SK-N-SH (cell line): ENCODE data around the gene BTRC. TPM values are rescaled to one million over a fixed set of nuclear protein-coding genes. Genes with fewer than 3 reads are reported as not detected.

Experiments
- CTCF ChIA-PET: fragments of 300-600, 350-600 bp; formaldehyde crosslinking; extraction: SDS; loops from one replicate; lab custom pipeline; 2021; lab: Yijun Ruan, JAX
- POLR2A ChIA-PET: fragments of 350-600 bp; sonication (Branson Sonifier 250); formaldehyde crosslinking; extraction: SDS; loops from one replicate; lab custom pipeline; 2020; ENCODE audit warnings: antibody characterized with exemption, inconsistent platforms; lab: Yijun Ruan, JAX
- DNase-seq: peaks from one replicate; pipeline ENCODE4 v3.0.0; 2012
- H2AFZ ChIP-seq: fragments of 200-600 bp; sonication (generic); 2 replicates; pipeline ENCODE4 v1.8.1; 2016; ENCODE audit warnings: antibody characterized with exemption, mild to moderate bottlenecking, low read depth
- H3F3A ChIP-seq: fragments of 200-600 bp; sonication (generic); replicated peaks from 2 replicates; pipeline ENCODE3; 2016; ENCODE audit warnings: antibody characterized with exemption, mild to moderate bottlenecking; ENCODE audit not compliant: insufficient read depth
- H3K27ac ChIP-seq, 2 experiments: fragments of 200-500 bp in 1 of 2; fragments of 200-600 bp in 1 of 2; sonication (Bioruptor generic) in 1 of 2; sonication (generic), shearing (Covaris generic) in 1 of 2; 2 replicates each; pipeline versions ENCODE4 v1.5.1 to v1.6.1; 2014 to 2016; ENCODE audit warnings: low read depth in 2 of 2, inconsistent platforms in 1 of 2, low read length in 1 of 2, mild to moderate bottlenecking in 1 of 2, mixed read lengths in 1 of 2
- H3K27me3 ChIP-seq: fragments of 200-600 bp; sonication (generic), shearing (Covaris generic); 2 replicates; pipeline ENCODE4 v1.6.1; 2016; ENCODE audit warnings: mixed run types; ENCODE audit not compliant: insufficient read depth
- H3K36me3 ChIP-seq, 2 experiments: fragments of 200-500 bp in 1 of 2; fragments of 200-600 bp in 1 of 2; sonication (Bioruptor generic) in 1 of 2; sonication (generic) in 1 of 2; replicated peaks in 1 of 2; 2 replicates each; pipeline versions ENCODE3 to v1.5.1; 2014 to 2016; ENCODE audit warnings: low read length in 1 of 2, mild to moderate bottlenecking in 1 of 2; ENCODE audit not compliant: insufficient read depth in 2 of 2, control insufficient read depth in 1 of 2
- H3K4me1 ChIP-seq, 2 experiments: fragments of 200-500 bp in 1 of 2; fragments of 200-600 bp in 1 of 2; sonication (Bioruptor generic) in 1 of 2; sonication (generic), shearing (Covaris generic) in 1 of 2; 2 replicates each; pipeline versions ENCODE4 v1.5.1 to v1.6.1; 2014 to 2016; ENCODE audit warnings: low read depth in 1 of 2, low read length in 1 of 2, mixed run types in 1 of 2; ENCODE audit not compliant: insufficient read depth in 2 of 2, control insufficient read depth in 1 of 2
- H3K4me2 ChIP-seq: fragments of 200-600 bp; sonication (generic), shearing (Covaris generic); 2 replicates; pipeline ENCODE4 v1.6.1; 2017; ENCODE audit warnings: mixed run types
- H3K4me3 ChIP-seq, 2 experiments: fragments of 200-500 bp in 1 of 2; fragments of 200-600 bp in 1 of 2; sonication (Bioruptor generic) in 1 of 2; sonication (generic), shearing (Covaris generic) in 1 of 2; 2 replicates each; pipeline versions ENCODE4 v1.5.1 to v1.8.1; 2014 to 2016; ENCODE audit warnings: low read depth in 2 of 2, inconsistent platforms in 1 of 2, low read length in 1 of 2, mild to moderate bottlenecking in 1 of 2, mixed read lengths in 1 of 2, moderate library complexity in 1 of 2
- H3K79me2 ChIP-seq: fragments of 200-600 bp; sonication (generic); 2 replicates; pipeline ENCODE4 v1.8.1; 2017; ENCODE audit warnings: mild to moderate bottlenecking; ENCODE audit not compliant: insufficient read depth
- H3K9ac ChIP-seq: fragments of 200-600 bp; sonication (generic); 2 replicates; pipeline ENCODE4 v1.6.1; 2017; ENCODE audit warnings: mixed run types
- H3K9me2 ChIP-seq: fragments of 200-600 bp; sonication (generic); 2 replicates; pipeline ENCODE4 v1.6.1; 2017; ENCODE audit warnings: mixed run types
- H3K9me3 ChIP-seq: fragments of 200-600 bp; sonication (generic); 2 replicates; pipeline ENCODE4 v1.6.1; 2017; ENCODE audit warnings: mixed run types, mild to moderate bottlenecking, moderate library complexity
- H4K20me1 ChIP-seq: fragments of 200-600 bp; sonication (generic); 2 replicates; pipeline ENCODE4 v1.6.1; 2017; ENCODE audit warnings: mild to moderate bottlenecking, mixed run types; ENCODE audit not compliant: insufficient read depth
- EP300 ChIP-seq, 2 experiments: IDR thresholded peaks; 2 replicates each; pipeline versions ENCODE4 v1.4.0 to v1.6.1; 2012; ENCODE audit warnings: borderline replicate concordance in 1 of 2, low read depth in 1 of 2, low read length in 1 of 2
- FOXJ3 ChIP-seq: sonication (generic); formaldehyde crosslinking; IDR thresholded peaks from 2 replicates; pipeline ENCODE4 v1.5.1; 2020; ENCODE audit warnings: mild to moderate bottlenecking, missing genetic modification reagents
- FOXM1 ChIP-seq: IDR thresholded peaks from 2 replicates; pipeline ENCODE4 v1.4.0; 2012; ENCODE audit warnings: low read depth, mild to moderate bottlenecking
- GATA2 ChIP-seq: sonication (generic); formaldehyde crosslinking; IDR thresholded peaks from 2 replicates; pipeline ENCODE4 v1.5.0; 2020; ENCODE audit warnings: mild to moderate bottlenecking, missing genetic modification reagents
- MXI1 ChIP-seq: IDR thresholded peaks from 2 replicates; pipeline ENCODE4 v1.6.1; 2012; ENCODE audit warnings: mild to moderate bottlenecking, low read depth, low read length, improper control_type of control experiment
- RAD21 ChIP-seq: IDR thresholded peaks from 2 replicates; pipeline ENCODE4 v1.6.1; 2012; ENCODE audit warnings: mild to moderate bottlenecking, low read length
- RCOR1 ChIP-seq: fragments of 150-350 bp; IDR thresholded peaks from 2 replicates; pipeline ENCODE4 v1.6.1; 2017; ENCODE audit warnings: antibody characterized with exemption, low read length
- TEAD4 ChIP-seq: IDR thresholded peaks from 2 replicates; pipeline ENCODE4 v1.4.0; 2012; ENCODE audit warnings: mild to moderate bottlenecking, borderline replicate concordance; ENCODE audit not compliant: insufficient read depth
- YY1 ChIP-seq: IDR thresholded peaks from 2 replicates; pipeline ENCODE4 v1.4.0; 2012; ENCODE audit warnings: low read depth, mild to moderate bottlenecking
- WGBS: methylation state at CpG from one replicate; pipeline ENCODE4 v1.1.6; 2017; ENCODE audit warnings: low lambda C conversion rate; 5-methylcytosine and 5-hydroxymethylcytosine counted together
- polyA plus RNA-seq, 3 experiments: library from polyadenylated mRNA; depleted of rRNA; stranded (reverse); fragments of >200 nt; gene quantifications; 2 replicates each; pipeline ENCODE4 v1.2.3, GENCODE V29; 2012
- TF ChIP-seq, protein P1 (sequence below): fragments of 150-350 bp; IDR thresholded peaks from 2 replicates; pipeline ENCODE4 v1.6.1; 2016; ENCODE audit warnings: mild to moderate bottlenecking, low read depth, low read length
- TF ChIP-seq, protein P2 (sequence below): IDR thresholded peaks from 2 replicates; pipeline ENCODE4 v1.4.0; 2012; ENCODE audit warnings: low read depth, borderline replicate concordance
- TF ChIP-seq, protein P3 (sequence below): IDR thresholded peaks from 2 replicates; pipeline ENCODE4; 2012
- TF ChIP-seq, protein P4 (sequence below): IDR thresholded peaks from 2 replicates; pipeline ENCODE4 v1.4.0; 2012; ENCODE audit warnings: low read depth
- TF ChIP-seq, protein P5 (sequence below): fragments of 200-600 bp; sonication (generic); IDR thresholded peaks from 2 replicates; pipeline ENCODE4 v1.6.1; 2017; ENCODE audit warnings: antibody characterized with exemption, mild to moderate bottlenecking, moderate library complexity

The BTRC gene
- polyA plus RNA-seq, 1 of the 3 experiments (the other 2 are of a cell fraction) = 6.5 TPM

DNA sequence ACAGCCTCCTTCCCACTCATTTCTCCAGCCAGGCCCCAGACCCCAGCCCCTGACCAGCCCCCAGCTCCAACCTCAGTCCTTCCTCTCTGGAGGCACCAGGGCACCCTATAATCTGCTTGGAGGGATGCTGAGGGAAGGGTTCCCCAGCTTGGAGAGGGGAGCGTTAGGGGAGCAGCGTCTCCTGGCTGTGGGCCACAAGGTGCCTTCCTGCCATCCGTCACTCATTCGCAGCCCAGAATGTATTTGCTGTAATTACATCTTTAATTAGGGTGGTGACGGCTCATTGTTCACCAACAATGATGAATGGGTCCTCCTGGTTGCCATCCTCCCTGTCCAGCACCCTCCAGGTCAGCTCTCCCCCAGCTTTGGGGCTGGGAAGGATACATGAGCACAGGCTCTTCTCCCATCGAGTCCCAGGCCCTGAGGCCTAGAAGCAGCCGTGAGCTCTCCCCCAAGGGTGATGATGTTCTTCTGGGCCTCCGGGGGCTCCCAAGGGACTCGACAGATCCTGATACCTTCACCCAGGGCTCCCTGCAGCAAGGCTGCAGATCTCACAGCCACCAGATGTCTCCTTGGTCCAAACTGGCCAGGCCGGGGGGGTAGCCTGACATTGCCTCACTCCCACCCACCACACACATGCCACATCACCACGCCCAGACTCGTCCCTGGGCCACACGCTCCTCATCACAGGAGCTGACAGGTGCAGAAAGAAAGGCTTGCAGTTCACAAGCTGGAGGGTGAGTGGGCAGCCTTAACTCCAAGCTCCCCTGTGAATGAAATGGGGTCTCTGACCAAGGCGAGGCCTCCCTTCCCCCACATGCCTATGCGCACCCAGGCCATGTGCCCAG is 207.3 kb downstream of the BTRC start:
- no peaks in the 10 kb centered on the region for H3K9me3 ChIP-seq
- no peak overlapping the region for H3K4me3 ChIP-seq
- 96% methylated on average over 10 of the region's 15 CpGs for WGBS
- DNase-seq = no peak
- no peaks in the 10 kb centered on the region for H3K9me2 ChIP-seq
- no peaks in the 10 kb centered on the region for H3K79me2 ChIP-seq
- H2AFZ ChIP-seq = no peak overlapping the region
- no peak overlapping the region; a peak in 1 of 4 replicates for H3K27ac ChIP-seq
- H3K9ac ChIP-seq = no peak overlapping the region
- H3F3A ChIP-seq = no peaks in the 10 kb centered on the region
- ChIA-PET CTCF (interaction anchor here (0.7 to 10.1 kb wide), 9 partner anchors 10 to 400 kb away, joined by 3 to 58 read pairs (median 5); no protein-coding TSS in a partner anchor), POLR2A (no interaction called here)
- no peaks in the 10 kb centered on the region for H3K36me3 ChIP-seq
- no peak overlapping the region for H3K4me2 ChIP-seq
- no peaks in the 10 kb centered on the region for H4K20me1 ChIP-seq
- H3K27me3 ChIP-seq = no peaks in the 10 kb centered on the region; the same call in 1 of the 2 replicates
- TF ChIP-seq FOXJ3 (CRISPR knock-in tag) = no peak
- TF ChIP-seq, protein P1, sequence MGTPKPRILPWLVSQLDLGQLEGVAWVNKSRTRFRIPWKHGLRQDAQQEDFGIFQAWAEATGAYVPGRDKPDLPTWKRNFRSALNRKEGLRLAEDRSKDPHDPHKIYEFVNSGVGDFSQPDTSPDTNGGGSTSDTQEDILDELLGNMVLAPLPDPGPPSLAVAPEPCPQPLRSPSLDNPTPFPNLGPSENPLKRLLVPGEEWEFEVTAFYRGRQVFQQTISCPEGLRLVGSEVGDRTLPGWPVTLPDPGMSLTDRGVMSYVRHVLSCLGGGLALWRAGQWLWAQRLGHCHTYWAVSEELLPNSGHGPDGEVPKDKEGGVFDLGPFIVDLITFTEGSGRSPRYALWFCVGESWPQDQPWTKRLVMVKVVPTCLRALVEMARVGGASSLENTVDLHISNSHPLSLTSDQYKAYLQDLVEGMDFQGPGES = no peak
- no peak for TF ChIP-seq MXI1
- no peak for TF ChIP-seq TEAD4
- no peak for TF ChIP-seq RAD21
- TF ChIP-seq RCOR1 = no peak
- TF ChIP-seq, protein P2, sequence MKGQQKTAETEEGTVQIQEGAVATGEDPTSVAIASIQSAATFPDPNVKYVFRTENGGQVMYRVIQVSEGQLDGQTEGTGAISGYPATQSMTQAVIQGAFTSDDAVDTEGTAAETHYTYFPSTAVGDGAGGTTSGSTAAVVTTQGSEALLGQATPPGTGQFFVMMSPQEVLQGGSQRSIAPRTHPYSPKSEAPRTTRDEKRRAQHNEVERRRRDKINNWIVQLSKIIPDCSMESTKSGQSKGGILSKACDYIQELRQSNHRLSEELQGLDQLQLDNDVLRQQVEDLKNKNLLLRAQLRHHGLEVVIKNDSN = no peak
- TF ChIP-seq, protein P3, sequence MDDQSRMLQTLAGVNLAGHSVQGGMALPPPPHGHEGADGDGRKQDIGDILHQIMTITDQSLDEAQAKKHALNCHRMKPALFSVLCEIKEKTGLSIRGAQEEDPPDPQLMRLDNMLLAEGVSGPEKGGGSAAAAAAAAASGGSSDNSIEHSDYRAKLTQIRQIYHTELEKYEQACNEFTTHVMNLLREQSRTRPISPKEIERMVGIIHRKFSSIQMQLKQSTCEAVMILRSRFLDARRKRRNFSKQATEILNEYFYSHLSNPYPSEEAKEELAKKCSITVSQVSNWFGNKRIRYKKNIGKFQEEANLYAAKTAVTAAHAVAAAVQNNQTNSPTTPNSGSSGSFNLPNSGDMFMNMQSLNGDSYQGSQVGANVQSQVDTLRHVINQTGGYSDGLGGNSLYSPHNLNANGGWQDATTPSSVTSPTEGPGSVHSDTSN = no peak
- no peak for TF ChIP-seq FOXM1
- TF ChIP-seq GATA2 (CRISPR knock-in tag) = no peak
- TF ChIP-seq, protein P4, sequence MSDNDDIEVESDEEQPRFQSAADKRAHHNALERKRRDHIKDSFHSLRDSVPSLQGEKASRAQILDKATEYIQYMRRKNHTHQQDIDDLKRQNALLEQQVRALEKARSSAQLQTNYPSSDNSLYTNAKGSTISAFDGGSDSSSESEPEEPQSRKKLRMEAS = no peak
- no peak for TF ChIP-seq YY1
- TF ChIP-seq EP300 (IDR thresholded peaks at IDR 0.05; ENCODE audit: borderline replicate concordance in 1 of 2, low read depth in 1 of 2, low read length in 1 of 2) = no peak
- TF ChIP-seq, protein P5, sequence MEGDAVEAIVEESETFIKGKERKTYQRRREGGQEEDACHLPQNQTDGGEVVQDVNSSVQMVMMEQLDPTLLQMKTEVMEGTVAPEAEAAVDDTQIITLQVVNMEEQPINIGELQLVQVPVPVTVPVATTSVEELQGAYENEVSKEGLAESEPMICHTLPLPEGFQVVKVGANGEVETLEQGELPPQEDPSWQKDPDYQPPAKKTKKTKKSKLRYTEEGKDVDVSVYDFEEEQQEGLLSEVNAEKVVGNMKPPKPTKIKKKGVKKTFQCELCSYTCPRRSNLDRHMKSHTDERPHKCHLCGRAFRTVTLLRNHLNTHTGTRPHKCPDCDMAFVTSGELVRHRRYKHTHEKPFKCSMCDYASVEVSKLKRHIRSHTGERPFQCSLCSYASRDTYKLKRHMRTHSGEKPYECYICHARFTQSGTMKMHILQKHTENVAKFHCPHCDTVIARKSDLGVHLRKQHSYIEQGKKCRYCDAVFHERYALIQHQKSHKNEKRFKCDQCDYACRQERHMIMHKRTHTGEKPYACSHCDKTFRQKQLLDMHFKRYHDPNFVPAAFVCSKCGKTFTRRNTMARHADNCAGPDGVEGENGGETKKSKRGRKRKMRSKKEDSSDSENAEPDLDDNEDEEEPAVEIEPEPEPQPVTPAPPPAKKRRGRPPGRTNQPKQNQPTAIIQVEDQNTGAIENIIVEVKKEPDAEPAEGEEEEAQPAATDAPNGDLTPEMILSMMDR = no peak
- H3K4me1 ChIP-seq = peaks cover 0 to 54% of the 10 kb centered on the region in 2 experiments; a peak in 1 of 4 replicates
